Fibroblast of the aortic adventitia (primary cell): Measurements from ENCODE around the gene TBCEL. TPM values are rescaled to one million over a fixed set of nuclear protein-coding genes. Genes with fewer than 3 reads are reported as not detected.

Experiments
- DNase-seq: peaks from one replicate; pipeline ENCODE4 v3.0.0-alpha.2; 2010; ENCODE audit warnings: low read depth
- H3K4me3 ChIP-seq: 2 replicates; pipeline ENCODE4 v1.5.1; 2011; ENCODE audit warnings: low read depth, mild to moderate bottlenecking, control low read depth, low read length, moderate library complexity
- CTCF ChIP-seq: IDR thresholded peaks from 2 replicates; pipeline ENCODE4 v1.5.1; 2011; ENCODE audit warnings: mild to moderate bottlenecking, low read length, control low read depth, inconsistent platforms; ENCODE audit not compliant: insufficient read depth
- total RNA-seq: library from RNA; depleted of rRNA; stranded (reverse); fragments of >200 nt; gene quantifications from 2 replicates; pipeline ENCODE4 v1.2.3, GENCODE V29; 2012; ENCODE audit warnings: low replicate concordance

TBCEL gene
- total RNA-seq: 30.7 and 38.3 TPM in 2 replicates

GRCh38 chr11:121023848-121024751 lies at the start of gene TBCEL:
TBCEL (plus strand) TSS chr11:121024102; CDS start chr11:121045691, 21,589 bp downstream.
- DNase-seq: peak; percentile 77
- peak within 1 kb of the TSS; percentile 97 for H3K4me3 ChIP-seq
- TF ChIP-seq CTCF: no peak

GRCh38 chr11:120974466-120974865 lies 49.4 kb upstream of the TBCEL start:
- H3K4me3 ChIP-seq: no peak overlapping the region
- no peak for DNase-seq
- no peak for TF ChIP-seq CTCF

- DNase-seq: no peak
- TF ChIP-seq CTCF: no peak
- no peak overlapping the region for H3K4me3 ChIP-seq
Observed at GRCh38 chr11:120974965-120975364, 48.9 kb upstream of the TBCEL start.

- no peak for TF ChIP-seq CTCF
- DNase-seq: no peak
- no peak overlapping the region for H3K4me3 ChIP-seq
Observed at GRCh38 chr11:120977266-120978137, 46.4 kb upstream of the TBCEL start.

- H3K4me3 ChIP-seq: no peak overlapping the region
- TF ChIP-seq CTCF: no peak
- DNase-seq: no peak
Observed at GRCh38 chr11:120978701-120979100, 45.2 kb upstream of the TBCEL start.

GRCh38 chr11:120985718-120986569 lies 38.0 kb upstream of the TBCEL start:
- TF ChIP-seq CTCF: peak; percentile 33
- H3K4me3 ChIP-seq: peak overlapping the region; percentile 60
- peak; percentile 25 for DNase-seq
